HG03139 (cell line): ENCODE results near the gene SIAH2.

Experiments used
- ATAC-seq: cut with Tn5 transposase; IDR thresholded peaks from one replicate; pipeline ENCODE4 v1.9.1; 2021; ENCODE audit not compliant: unreplicated experiment

Gene SIAH2

GRCh38 chr3:150736316-150736719, 26.7 kb downstream of the SIAH2 start:
- no peak for ATAC-seq

- no peak for ATAC-seq
Observed at GRCh38 chr3:150734795-150735119, 28.2 kb downstream of the SIAH2 start.

GRCh38 chr3:150733936-150734794, 28.8 kb downstream of the SIAH2 start:
- no peak for ATAC-seq

- ATAC-seq: no peak
Observed at GRCh38 chr3:150733373-150733935, 29.5 kb downstream of the SIAH2 start.

- no peak for ATAC-seq
Observed at GRCh38 chr3:150729682-150730360, 33.1 kb downstream of the SIAH2 start.

GRCh38 chr3:150727653-150728502, 35.1 kb downstream of the SIAH2 start:
- no peak for ATAC-seq

- no peak for ATAC-seq
Observed at GRCh38 chr3:150725548-150725947, 37.4 kb downstream of the SIAH2 start.

GRCh38 chr3:150723946-150724345, 39.0 kb downstream of the SIAH2 start:
- ATAC-seq: no peak

- ATAC-seq: no peak
Observed at GRCh38 chr3:150722267-150722666, 40.7 kb downstream of the SIAH2 start.

- peak; percentile 64 for ATAC-seq
Observed at GRCh38 chr3:150721285-150722130, 41.5 kb downstream of the SIAH2 start.

GRCh38 chr3:150720444-150720843, 42.5 kb downstream of the SIAH2 start:
- no peak for ATAC-seq

- no peak for ATAC-seq
Observed at GRCh38 chr3:150710097-150710496, 52.9 kb downstream of the SIAH2 start.

GRCh38 chr3:150703756-150704344, 59.1 kb downstream of the SIAH2 start, which contains the start of gene ERICH6:
Gene ERICH6, minus strand, starts transcription at chr3:150703920. Its CDS starts 22 bp downstream, at chr3:150703898.
- peak; percentile 99 for ATAC-seq

- peak; percentile 27 for ATAC-seq
Observed at GRCh38 chr3:150703299-150703755, 59.6 kb downstream of the SIAH2 start.

- ATAC-seq: no peak
Observed at GRCh38 chr3:150699068-150699639, 63.8 kb downstream of the SIAH2 start.

- no peak for ATAC-seq
Observed at GRCh38 chr3:150697646-150698045, 65.3 kb downstream of the SIAH2 start.

- no peak for ATAC-seq
Observed at GRCh38 chr3:150691414-150692040, 71.4 kb downstream of the SIAH2 start.
